CD4-positive, alpha-beta T cell treated with Interleukin-17A for 1 hour (primary cell): ENCODE results near the gene ZMIZ1.
A peak's percentile ranks its signal among the peaks of the same experiment; 100 is the strongest.

Experiments used
- DNase-seq: peaks from one replicate; pipeline ENCODE4 v3.0.0-alpha.2; 2020

The ZMIZ1 gene

DNA sequence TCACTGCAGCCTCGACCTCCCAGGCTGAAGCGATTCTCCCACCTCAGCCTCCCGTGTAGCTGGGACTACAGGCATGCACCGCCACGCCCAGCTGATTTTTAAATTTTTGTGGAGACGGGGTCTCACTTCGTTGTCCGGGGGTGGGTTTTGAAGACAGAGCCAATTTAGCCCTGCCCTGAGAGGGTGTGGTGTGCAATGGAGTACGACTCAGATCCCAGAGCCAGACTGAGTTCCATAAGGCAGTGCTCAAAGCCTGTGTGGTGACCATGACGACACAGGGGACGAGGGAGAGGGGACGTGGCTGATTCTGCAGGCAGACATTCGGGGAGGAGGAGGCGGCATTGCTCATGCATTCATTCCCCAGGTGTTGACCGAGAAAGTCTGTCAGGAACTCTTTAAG is 72.1 kb downstream of the ZMIZ1 start:
- no peak for DNase-seq

GRCh38 chr10:79142064-79142491 is 73.3 kb downstream of the ZMIZ1 start:
- DNase-seq, result no peak

- DNase-seq, result no peak
Measured at GRCh38 chr10:79142522-79143309, 74.0 kb downstream of the ZMIZ1 start.

GRCh38 chr10:79143879-79144278 is 75.1 kb downstream of the ZMIZ1 start:
- DNase-seq, result no peak

- no peak for DNase-seq
Measured at GRCh38 chr10:79144351-79145173, 75.8 kb downstream of the ZMIZ1 start.

DNA sequence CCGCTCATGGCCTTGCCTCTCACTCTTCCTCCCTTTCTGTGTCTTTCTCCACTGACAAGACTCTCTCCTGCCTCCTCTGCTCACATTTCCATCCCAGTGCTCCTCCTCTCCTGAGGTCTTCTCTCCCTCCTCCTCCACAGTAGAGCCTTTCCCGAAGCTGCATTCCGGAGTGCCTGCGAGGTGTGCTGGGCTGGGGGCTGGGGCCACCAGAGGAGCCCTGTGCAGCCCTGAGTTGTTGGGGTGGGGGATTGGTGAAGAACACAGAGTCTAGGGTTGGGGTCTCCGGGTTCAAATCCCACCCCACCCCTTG is 76.4 kb downstream of the ZMIZ1 start:
- no peak for DNase-seq

DNA sequence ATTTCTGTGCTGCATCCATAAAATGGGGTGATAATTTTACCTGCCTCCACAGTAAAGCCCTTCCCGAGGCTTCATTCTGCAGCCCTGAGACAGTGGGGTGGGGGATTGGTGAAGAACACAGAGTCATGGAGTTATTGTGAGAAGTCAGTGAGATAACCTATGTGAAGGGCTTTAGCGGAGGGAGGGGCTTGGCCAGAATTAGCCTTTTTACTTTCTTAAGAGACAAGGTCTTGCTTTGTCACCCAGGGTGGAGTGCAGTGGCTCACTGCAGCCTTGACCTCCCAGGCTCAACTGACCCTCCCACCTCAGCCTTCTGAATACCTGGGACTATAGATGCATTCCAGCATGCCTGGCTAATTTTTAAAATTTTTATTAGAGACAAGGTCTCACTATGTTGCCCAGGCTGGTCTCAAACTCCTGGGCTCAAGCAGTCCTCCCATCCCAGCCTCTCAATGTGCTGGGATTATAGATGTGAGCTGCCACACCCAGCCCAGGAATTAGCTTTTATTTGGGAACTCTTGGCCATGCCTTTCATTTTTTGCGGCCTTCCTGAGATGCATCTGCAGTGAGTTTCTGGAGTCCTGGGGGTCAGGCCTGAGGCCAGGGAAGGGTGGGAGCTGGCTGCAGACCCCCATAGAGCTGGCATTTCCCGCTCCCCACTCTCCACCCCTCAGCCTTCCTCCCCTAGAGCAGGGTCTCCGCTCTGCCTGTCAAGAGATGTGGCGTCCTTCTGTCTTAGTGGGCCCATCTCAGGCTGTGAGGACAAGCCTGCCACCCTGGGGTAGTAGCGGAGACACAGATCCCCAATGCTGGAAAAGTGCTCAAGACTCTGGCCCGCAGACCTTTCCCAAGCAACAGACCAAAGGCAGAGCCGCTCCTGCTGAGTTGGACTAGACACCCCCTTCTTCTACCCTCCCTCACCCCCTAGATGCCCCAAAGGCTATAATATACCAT is 77.0 kb downstream of the ZMIZ1 start:
- no peak for DNase-seq

GRCh38 chr10:79146611-79147130 is 77.9 kb downstream of the ZMIZ1 start:
- no peak for DNase-seq

DNA sequence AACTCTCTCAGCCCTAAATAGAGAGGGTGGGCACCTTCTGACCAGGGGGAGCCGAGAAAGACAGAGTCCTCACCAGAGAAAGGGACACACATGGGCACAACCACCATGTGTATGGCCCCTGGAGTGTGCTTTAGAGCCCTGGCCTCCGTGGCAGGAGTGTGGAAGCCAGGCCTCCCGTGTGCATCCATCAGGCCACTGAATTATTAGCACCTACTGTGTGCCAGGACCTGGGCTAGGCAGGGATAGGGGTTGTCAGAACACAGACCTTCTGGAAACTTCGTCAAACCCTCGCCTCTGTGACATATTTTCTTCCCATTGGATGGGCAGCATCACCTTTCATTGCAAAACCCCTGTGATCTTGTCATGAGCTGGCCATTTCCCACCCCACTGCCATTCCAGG is 78.5 kb downstream of the ZMIZ1 start:
- DNase-seq, result no peak

DNA sequence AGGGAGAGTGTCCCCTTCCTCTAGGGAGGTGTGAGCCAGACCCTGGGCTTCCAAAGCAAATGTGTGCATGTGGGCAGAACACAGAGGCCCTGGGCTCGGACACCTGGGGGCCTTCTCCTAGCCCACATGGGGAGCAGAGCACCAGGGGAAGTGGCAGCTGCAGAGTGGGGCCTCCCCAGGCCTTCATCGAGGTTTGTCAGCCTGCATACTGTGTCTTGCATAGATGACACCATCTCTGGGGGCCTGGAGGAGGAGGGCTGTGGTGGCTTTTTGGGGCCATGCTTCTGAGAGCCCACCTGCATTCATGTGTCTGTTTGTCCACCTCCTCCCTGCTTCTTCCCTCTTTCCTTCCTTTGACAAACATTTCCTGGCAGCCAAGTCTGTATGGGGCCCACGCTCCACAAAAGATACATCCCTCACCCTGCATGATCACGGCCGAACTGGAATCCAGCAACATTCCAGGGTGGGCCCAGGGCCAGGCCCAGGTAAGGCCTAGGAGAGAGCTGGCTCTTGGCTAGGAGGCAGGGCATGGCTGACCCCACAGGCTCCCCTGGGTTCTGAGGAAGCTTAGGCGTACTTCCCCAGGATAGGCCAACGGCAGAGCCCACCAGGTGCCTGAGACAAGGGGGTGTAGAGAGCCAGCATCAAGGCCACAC is 79.2 kb downstream of the ZMIZ1 start:
- DNase-seq, result no peak

DNA sequence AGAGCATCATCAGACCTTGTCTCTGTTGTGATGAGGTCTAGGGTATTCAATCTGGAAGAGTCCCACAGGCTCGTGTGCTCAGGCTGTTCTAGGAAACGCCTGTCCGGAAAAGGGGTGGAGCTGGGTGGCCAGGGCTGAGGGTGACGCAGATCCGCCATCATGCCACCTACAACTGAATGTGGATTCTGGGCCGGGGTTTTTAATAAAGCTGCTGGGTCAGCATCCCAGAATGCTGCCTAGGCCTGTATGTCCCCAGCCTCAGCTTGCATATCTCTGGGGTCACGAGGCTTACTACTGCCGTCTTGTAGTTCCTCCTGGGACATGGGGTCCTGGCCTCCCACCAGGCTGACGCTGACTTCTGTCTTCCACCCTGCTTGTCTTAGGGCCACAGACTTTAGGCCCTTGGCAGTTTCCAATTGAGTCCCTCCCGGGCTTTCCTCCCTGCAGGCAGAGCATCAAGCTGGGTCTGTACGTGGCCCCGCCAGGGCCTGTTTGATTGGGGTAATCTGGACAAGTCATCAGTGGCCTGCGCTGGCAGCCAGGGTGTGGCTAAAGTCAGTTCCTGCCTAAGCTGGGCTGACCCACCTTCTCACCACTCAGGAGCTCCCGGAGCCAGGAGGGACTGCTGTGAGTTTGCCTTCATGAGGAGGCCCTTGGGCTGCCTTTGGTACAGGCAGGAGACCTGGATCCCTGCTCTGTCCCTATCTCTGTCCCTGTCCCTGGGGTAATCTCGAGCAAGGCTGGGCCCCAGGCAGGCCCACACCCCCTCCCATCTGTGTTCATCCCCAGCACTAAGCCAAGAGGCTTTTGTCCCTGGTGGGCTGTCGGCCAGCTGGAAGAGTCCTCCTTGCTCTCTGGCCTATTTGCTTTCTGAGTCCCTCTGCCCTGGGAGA is 79.9 kb downstream of the ZMIZ1 start:
- DNase-seq, result no peak

DNA sequence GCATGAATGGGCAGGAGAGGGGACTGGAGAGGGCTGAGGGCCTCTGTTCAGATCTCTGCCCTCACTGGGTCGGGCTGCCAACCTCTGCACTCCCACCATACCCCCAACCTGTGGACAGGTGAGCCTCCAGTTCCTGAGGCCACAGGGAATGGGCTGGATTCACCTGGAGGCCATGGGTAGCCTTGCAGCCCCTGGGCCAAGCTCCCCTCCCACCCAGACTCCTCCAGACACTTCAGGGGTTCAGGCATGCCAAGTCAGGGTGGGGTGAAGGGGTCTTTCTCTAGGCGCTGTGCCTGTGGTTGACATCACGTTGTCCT is 80.5 kb downstream of the ZMIZ1 start:
- no peak for DNase-seq

GRCh38 chr10:79149662-79150443 is 81.1 kb downstream of the ZMIZ1 start:
- peak; percentile 46 for DNase-seq

GRCh38 chr10:79150444-79150754 is 81.6 kb downstream of the ZMIZ1 start:
- no peak for DNase-seq

- no peak for DNase-seq
Measured at GRCh38 chr10:79152423-79152817, 83.7 kb downstream of the ZMIZ1 start.

GRCh38 chr10:79153745-79154144 is 85.0 kb downstream of the ZMIZ1 start:
- no peak for DNase-seq

DNA sequence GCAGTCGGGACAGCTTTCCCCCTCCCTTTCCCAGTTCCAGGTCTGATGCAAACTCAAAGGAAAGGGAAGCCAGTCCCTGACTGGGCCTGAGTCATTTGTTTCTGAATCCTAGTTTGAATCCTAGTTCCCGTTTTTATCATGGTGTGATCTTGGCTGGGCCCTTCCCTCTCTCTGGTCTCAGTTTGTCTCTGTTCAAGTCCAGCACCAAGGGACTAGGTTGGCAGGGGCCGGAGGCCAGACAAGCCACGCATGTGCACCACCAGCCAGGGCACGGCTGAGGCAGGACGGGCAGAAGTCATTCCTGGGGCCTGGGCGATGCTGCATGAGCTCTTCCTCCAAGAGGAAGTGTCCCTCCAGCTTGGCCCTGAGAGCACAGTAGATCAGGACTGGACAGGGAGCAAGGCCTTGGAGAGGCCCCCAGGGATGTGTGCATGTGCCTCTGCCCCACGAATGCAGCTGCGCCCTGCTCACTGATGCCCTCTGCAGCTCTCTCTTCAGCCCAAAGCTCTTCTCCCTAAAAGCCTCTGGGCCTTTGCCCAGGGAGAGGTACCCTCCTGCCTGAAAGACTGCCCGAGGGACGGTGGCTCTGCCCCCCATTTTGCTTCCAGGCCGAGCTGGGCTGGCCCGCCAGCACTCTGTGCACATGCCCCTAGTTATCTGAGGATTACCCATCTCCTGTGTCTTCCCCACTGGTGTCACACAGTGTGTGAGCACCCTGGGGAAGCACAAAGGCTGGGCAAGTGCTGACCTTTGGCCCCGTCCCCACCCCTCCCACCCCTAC is 86.7 kb downstream of the ZMIZ1 start:
- DNase-seq, result no peak

DNA sequence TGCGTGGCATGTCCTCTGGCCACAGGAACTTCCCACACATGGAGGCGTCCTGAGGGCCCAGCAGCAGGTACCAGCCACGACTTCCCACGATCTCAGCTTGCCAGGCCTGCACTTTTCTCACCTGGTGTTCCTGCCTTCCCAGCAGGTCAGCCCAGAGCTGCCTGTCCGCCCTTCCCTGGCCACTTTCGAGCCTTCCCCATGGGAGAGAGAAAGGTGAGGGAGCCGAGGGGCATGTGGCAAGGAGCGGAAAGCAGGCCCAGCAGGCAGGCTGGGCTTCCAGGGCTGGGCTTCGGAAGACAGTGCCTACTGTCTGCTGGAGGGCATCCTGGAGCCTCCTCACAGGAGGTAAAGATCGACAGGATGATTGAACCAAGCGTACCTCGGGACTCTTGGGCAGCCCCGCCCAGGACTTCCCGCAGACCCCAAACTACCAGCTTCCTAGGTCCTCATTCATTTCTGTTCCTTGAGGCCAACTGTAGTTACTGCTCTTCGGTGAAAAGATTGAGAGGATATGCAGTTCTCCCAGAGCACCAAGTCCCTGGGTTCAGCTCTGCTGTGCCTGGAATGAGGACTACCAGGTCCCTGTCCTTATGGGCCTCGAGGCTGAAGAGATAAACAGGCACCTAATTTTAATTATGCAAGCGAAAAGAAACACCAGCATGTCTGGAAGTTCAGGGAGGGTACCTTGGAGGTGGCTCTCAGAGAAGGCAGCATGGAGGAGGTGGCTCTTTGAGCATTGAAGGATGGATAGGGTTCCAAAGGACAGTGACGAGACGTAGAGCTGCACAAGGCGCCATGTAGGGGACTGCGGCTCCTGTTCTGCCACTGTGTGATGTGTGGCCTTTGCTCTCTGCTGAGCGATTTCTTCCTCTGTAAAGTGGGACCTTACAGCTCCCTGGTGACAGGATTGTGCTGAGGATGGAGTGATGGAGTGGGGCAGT is 87.8 kb downstream of the ZMIZ1 start:
- no peak for DNase-seq

GRCh38 chr10:79158004-79158340 is 89.2 kb downstream of the ZMIZ1 start:
- no peak for DNase-seq
